ENCODE results near the gene IRF3. TPM values are rescaled to one million over a fixed set of nuclear protein-coding genes. Genes with fewer than 3 reads are reported as not detected.

Gene IRF3
- total and polyA plus RNA-seq, 10 of the 15 experiments (the other 5 are each of a cell fraction or from before 2014, with no cell fraction given) = 5.5 to 110 (median 63.4) TPM

GRCh38 chr19:49652551-49653465, 12.8 kb downstream of the IRF3 start:
- FAIRE-seq = no peak
- Histone ChIP-seq H3K4me3 (no peak overlapping the region), H3K27ac (ENCODE audit: control insufficient read depth, insufficient read depth) (no peak overlapping the region), H3K4me2 (ENCODE audit: control insufficient read depth, insufficient read depth) (no peak overlapping the region), H3K4me1 (ENCODE audit: control insufficient read depth, insufficient read depth, low read length) (no peaks in the 10 kb centered on the region), H4K20me1 (ENCODE audit: control insufficient read depth, insufficient read depth) (no peaks in the 10 kb centered on the region), H3K9ac (ENCODE audit: control insufficient read depth, insufficient read depth, low read length) (no peak overlapping the region), H3K9me3 (replicated peaks; ENCODE audit: control insufficient read depth, insufficient read depth, low read length) (no peaks in the 10 kb centered on the region), H3K79me2 (ENCODE audit: control insufficient read depth, insufficient read depth, low read length) (no peaks in the 10 kb centered on the region), H2AFZ (ENCODE audit: control insufficient read depth, low read depth, low read length) (no peak overlapping the region), H3K27me3 (replicated peaks in 1 of 2; ENCODE audit: control insufficient read depth in 2 of 2, insufficient read depth in 2 of 2, low read length in 1 of 2) (no peaks in the 10 kb centered on the region), H3K36me3 (ENCODE audit: control insufficient read depth in 2 of 2, insufficient read depth in 2 of 2, low read length in 1 of 2) (peaks cover 0 to 24% of the 10 kb centered on the region in 2 experiments; a peak in 3 of 4 replicates)
- intact Hi-C loops (cut with micrococcal nuclease; ENCODE audit: unreplicated experiment) (no loop called here), in situ Hi-C loops (cut with MboI) (no loop called here)
- 99% methylated on average over 36 of the region's 58 CpGs for WGBS (ENCODE audit: insufficient coverage, insufficient replicate concordance, low lambda C conversion rate, missing lambda C conversion rate)
- no peak for DNase-seq (ENCODE audit: low read depth, low spot score)
- TF ChIP-seq POLR2AphosphoS2 (IDR thresholded peaks at IDR 0.05; ENCODE audit: low read depth, low read length) (0 out of 2 replicates have a peak, but pooled peaks have one; percentile 16), GABPA (IDR thresholded peaks at IDR 0.05; ENCODE audit: low read depth) (no peak)
- ChIA-PET POLR2A (no interaction called here), SMC1A (ENCODE audit: uncharacterized antibody, unreplicated experiment) (no interaction called here), RAD21 (ENCODE audit: unreplicated experiment) (no interaction called here), CTCF (no interaction called here)
- no TSS peak for BruUV-seq (replicated peaks)
- no peak for ATAC-seq

GRCh38 chr19:49651820-49652550, 13.7 kb downstream of the IRF3 start:
- Histone ChIP-seq H3K4me1 (ENCODE audit: control insufficient read depth, insufficient read depth, low read length) (no peaks in the 10 kb centered on the region), H3K27ac (ENCODE audit: control insufficient read depth, insufficient read depth) (no peak overlapping the region), H2AFZ (ENCODE audit: control insufficient read depth, low read depth, low read length) (no peak overlapping the region), H3K9ac (ENCODE audit: control insufficient read depth, insufficient read depth, low read length) (no peak overlapping the region), H3K4me2 (ENCODE audit: control insufficient read depth, insufficient read depth) (no peak overlapping the region), H3K36me3 (ENCODE audit: control insufficient read depth in 2 of 2, insufficient read depth in 2 of 2, low read length in 1 of 2) (peaks cover 0 to 19% of the 10 kb centered on the region in 2 experiments; a peak in 3 of 4 replicates), H3K9me3 (replicated peaks; ENCODE audit: control insufficient read depth, insufficient read depth, low read length) (no peaks in the 10 kb centered on the region), H3K4me3 (no peak overlapping the region), H4K20me1 (ENCODE audit: control insufficient read depth, insufficient read depth) (no peaks in the 10 kb centered on the region), H3K27me3 (replicated peaks in 1 of 2; ENCODE audit: control insufficient read depth in 2 of 2, insufficient read depth in 2 of 2, low read length in 1 of 2) (no peaks in the 10 kb centered on the region), H3K79me2 (ENCODE audit: control insufficient read depth, insufficient read depth, low read length) (no peaks in the 10 kb centered on the region)
- intact Hi-C loops (cut with micrococcal nuclease; ENCODE audit: unreplicated experiment) = no loop called here
- FAIRE-seq (no peak), ATAC-seq (no peak), DNase-seq (ENCODE audit: low read depth, low spot score) (no peak)
- RAD21 ChIA-PET (ENCODE audit: unreplicated experiment) = no interaction called here
- POLR2A ChIA-PET = no interaction called here
- CTCF ChIA-PET = no interaction called here
- in situ Hi-C loops (cut with MboI) = no loop called here
- TF ChIP-seq SRF (IDR thresholded peaks at IDR 0.05; ENCODE audit: low read depth in 2 of 2, low read length in 2 of 2) (no peak), FOS (IDR thresholded peaks at IDR 0.05; ENCODE audit: borderline replicate concordance, extremely low read depth, insufficient read length) (no peak), ZNF592 (IDR thresholded peaks at IDR 0.05) (no peak), RBBP5 (conservative IDR thresholded peaks at IDR 0.05) (no peak), NFIC (IDR thresholded peaks at IDR 0.05; ENCODE audit: low read depth, low read length) (no peak)
- 99% methylated on average over 58 of the region's 110 CpGs for WGBS (ENCODE audit: insufficient coverage, insufficient replicate concordance, low lambda C conversion rate, missing lambda C conversion rate)
- BruUV-seq (replicated peaks) = no TSS peak
- SMC1A ChIA-PET (ENCODE audit: uncharacterized antibody, unreplicated experiment) = no interaction called here
